Measurements from ENCODE around the gene SHBG.

DNA sequence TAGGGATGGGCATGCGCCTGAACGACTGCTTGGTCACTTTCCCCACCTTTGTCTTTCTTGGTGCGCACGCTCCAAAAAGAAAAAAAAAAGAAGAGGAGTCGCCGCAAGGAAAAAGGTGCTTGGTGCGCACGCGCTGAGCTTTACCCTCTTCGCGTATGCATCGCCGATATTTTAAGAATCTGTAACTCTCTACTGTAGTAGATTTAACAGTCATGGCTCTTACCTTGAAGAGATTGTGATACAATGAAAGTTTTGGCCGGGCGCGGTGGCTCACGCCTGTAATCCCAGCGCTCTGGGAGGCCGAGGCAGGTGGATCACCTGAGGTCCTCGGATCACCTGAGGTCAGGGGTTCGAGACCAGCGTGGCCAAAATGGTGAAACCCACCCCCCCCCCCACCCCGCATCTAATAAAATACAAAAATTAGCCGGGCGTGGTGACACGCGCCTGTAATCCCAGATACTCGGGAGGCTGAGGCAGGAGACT lies 14.6 kb upstream of the SHBG start:
- TF ChIP-seq POLR2A (IDR thresholded peaks at IDR 0.05; ENCODE audit: borderline replicate concordance, extremely low read depth, insufficient read depth, insufficient read length): peak; percentile 32
- TF ChIP-seq JUND (IDR thresholded peaks at IDR 0.05): no peak
- no peak for TF ChIP-seq EGR1 (IDR thresholded peaks at IDR 0.05; ENCODE audit: low read depth)
- TF ChIP-seq POLR2AphosphoS5 (IDR thresholded peaks at IDR 0.05; ENCODE audit: low read depth, low read length): no peak
- TF ChIP-seq, protein P1, sequence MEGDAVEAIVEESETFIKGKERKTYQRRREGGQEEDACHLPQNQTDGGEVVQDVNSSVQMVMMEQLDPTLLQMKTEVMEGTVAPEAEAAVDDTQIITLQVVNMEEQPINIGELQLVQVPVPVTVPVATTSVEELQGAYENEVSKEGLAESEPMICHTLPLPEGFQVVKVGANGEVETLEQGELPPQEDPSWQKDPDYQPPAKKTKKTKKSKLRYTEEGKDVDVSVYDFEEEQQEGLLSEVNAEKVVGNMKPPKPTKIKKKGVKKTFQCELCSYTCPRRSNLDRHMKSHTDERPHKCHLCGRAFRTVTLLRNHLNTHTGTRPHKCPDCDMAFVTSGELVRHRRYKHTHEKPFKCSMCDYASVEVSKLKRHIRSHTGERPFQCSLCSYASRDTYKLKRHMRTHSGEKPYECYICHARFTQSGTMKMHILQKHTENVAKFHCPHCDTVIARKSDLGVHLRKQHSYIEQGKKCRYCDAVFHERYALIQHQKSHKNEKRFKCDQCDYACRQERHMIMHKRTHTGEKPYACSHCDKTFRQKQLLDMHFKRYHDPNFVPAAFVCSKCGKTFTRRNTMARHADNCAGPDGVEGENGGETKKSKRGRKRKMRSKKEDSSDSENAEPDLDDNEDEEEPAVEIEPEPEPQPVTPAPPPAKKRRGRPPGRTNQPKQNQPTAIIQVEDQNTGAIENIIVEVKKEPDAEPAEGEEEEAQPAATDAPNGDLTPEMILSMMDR (IDR thresholded peaks at IDR 0.05 in 2 of 3, conservative IDR thresholded peaks at IDR 0.05 in 1 of 3; ENCODE audit: borderline replicate concordance in 1 of 3, insufficient read depth in 1 of 3, low read depth in 2 of 3, low read length in 2 of 3): no peak
- TF ChIP-seq YY1 (IDR thresholded peaks at IDR 0.05; ENCODE audit: extremely low read depth, insufficient replicate concordance, low read depth, low read length): no peak
- TF ChIP-seq SIN3A (IDR thresholded peaks at IDR 0.05; ENCODE audit: low read depth): no peak
- no peak for TF ChIP-seq ZNF274 (IDR thresholded peaks at IDR 0.05; ENCODE audit: low read depth, low read length)
- no peak for TF ChIP-seq EZH2 (IDR thresholded peaks at IDR 0.05)
- TF ChIP-seq RAD21 (IDR thresholded peaks at IDR 0.05; ENCODE audit: low read depth): no peak
- TF ChIP-seq, protein P2, sequence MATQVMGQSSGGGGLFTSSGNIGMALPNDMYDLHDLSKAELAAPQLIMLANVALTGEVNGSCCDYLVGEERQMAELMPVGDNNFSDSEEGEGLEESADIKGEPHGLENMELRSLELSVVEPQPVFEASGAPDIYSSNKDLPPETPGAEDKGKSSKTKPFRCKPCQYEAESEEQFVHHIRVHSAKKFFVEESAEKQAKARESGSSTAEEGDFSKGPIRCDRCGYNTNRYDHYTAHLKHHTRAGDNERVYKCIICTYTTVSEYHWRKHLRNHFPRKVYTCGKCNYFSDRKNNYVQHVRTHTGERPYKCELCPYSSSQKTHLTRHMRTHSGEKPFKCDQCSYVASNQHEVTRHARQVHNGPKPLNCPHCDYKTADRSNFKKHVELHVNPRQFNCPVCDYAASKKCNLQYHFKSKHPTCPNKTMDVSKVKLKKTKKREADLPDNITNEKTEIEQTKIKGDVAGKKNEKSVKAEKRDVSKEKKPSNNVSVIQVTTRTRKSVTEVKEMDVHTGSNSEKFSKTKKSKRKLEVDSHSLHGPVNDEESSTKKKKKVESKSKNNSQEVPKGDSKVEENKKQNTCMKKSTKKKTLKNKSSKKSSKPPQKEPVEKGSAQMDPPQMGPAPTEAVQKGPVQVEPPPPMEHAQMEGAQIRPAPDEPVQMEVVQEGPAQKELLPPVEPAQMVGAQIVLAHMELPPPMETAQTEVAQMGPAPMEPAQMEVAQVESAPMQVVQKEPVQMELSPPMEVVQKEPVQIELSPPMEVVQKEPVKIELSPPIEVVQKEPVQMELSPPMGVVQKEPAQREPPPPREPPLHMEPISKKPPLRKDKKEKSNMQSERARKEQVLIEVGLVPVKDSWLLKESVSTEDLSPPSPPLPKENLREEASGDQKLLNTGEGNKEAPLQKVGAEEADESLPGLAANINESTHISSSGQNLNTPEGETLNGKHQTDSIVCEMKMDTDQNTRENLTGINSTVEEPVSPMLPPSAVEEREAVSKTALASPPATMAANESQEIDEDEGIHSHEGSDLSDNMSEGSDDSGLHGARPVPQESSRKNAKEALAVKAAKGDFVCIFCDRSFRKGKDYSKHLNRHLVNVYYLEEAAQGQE (IDR thresholded peaks at IDR 0.05; ENCODE audit: low read depth): no peak
- no peak for TF ChIP-seq TCF7L2 (IDR thresholded peaks at IDR 0.05; ENCODE audit: borderline replicate concordance, extremely low read depth, insufficient read depth, insufficient read length)
